Upper lobe of left lung (tissue), 6 donors: ENCODE results near the gene DNTT. TPM values are rescaled to one million over a fixed set of nuclear protein-coding genes. Genes with fewer than 3 reads are reported as not detected.

ENCODE experiments used
- ATAC-seq, 2 donors: fragments of 200-7000 bp; cut with Tn5 transposase; one replicate each; pipeline ENCODE4 v1.9.1; 2022; ENCODE audit warnings: mild to moderate bottlenecking in 2 of 2, moderate library complexity in 2 of 2; ENCODE audit not compliant: low FRiP score in 2 of 2
- DNase-seq, 2 donors: peaks; one replicate each; pipeline ENCODE4 v3.0.0-alpha.2; 2019 to 2020
- H3K27ac ChIP-seq, 4 donors: fragments of 200-600 bp; sonication (generic); one replicate each; pipeline ENCODE4 v1.5.1; 2016 to 2019
- H3K27me3 ChIP-seq, 4 donors: fragments of 200-600 bp; sonication (generic); one replicate each; pipeline ENCODE4 v1.5.1; 2017 to 2019
- H3K36me3 ChIP-seq, 4 donors: fragments of 200-600 bp; sonication (generic); one replicate each; pipeline ENCODE4 v1.5.1; 2016 to 2019
- H3K4me1 ChIP-seq, 4 donors: fragments of 200-600 bp; sonication (generic); one replicate each; pipeline ENCODE4 v1.5.1; 2018 to 2019
- H3K4me3 ChIP-seq, 4 donors: fragments of 200-600 bp; sonication (generic); one replicate each; pipeline ENCODE4 v1.5.1; 2017 to 2019; ENCODE audit warnings: mild to moderate bottlenecking in 2 of 4, moderate library complexity in 1 of 4
- H3K9me3 ChIP-seq, 4 donors: fragments of 200-600 bp; sonication (generic); one replicate each; pipeline ENCODE4 v1.5.1; 2018 to 2019
- EP300 ChIP-seq, 4 donors: sonication (generic); formaldehyde crosslinking; IDR thresholded peaks; one replicate each; pipeline ENCODE4 v1.5.1; 2017; ENCODE audit warnings: antibody characterized with exemption in 4 of 4, control low read depth in 2 of 4
- POLR2A ChIP-seq, 4 donors: fragments of 450-650 bp; IDR thresholded peaks; one replicate each; pipeline ENCODE4 v1.5.1; 2016 to 2017; ENCODE audit warnings: antibody characterized with exemption in 4 of 4, mild to moderate bottlenecking in 2 of 4
- POLR2AphosphoS5 ChIP-seq, 2 donors: sonication (generic); formaldehyde crosslinking; IDR thresholded peaks; one replicate each; pipeline ENCODE4 v1.5.1; 2017; ENCODE audit warnings: antibody characterized with exemption in 2 of 2
- WGBS, 2 donors: methylation state at CpG; one replicate each; pipeline ENCODE4 v1.1.5; 2017 to 2018; 5-methylcytosine and 5-hydroxymethylcytosine counted together
- total RNA-seq, 6 donors: library from RNA; depleted of rRNA in 4 of 6; stranded (reverse); fragments of >200 nt in 4 of 6; gene quantifications; one replicate each; pipeline versions ENCODE4 v1.1.0 to v1.2.1, GENCODE V29; 2016 to 2021
- TF ChIP-seq, protein P1 (sequence below), 6 experiments: fragments of 450-650 bp in 4 of 6; fragments of 200-600 bp in 2 of 6; sonication (generic) in 2 of 6; IDR thresholded peaks; one replicate each; pipeline ENCODE4 v1.5.1; 2016 to 2019; ENCODE audit warnings: antibody characterized with exemption in 6 of 6
- donor health status: DM: no; HTN: no; CAD: no; lungs with moderate emphysema.
- donor health status: DM: no; HTN: yes; CAD: no; lungs with severe emphysema.

The DNTT gene
- total RNA-seq, 6 donors from 2014 or later: not detected

DNA sequence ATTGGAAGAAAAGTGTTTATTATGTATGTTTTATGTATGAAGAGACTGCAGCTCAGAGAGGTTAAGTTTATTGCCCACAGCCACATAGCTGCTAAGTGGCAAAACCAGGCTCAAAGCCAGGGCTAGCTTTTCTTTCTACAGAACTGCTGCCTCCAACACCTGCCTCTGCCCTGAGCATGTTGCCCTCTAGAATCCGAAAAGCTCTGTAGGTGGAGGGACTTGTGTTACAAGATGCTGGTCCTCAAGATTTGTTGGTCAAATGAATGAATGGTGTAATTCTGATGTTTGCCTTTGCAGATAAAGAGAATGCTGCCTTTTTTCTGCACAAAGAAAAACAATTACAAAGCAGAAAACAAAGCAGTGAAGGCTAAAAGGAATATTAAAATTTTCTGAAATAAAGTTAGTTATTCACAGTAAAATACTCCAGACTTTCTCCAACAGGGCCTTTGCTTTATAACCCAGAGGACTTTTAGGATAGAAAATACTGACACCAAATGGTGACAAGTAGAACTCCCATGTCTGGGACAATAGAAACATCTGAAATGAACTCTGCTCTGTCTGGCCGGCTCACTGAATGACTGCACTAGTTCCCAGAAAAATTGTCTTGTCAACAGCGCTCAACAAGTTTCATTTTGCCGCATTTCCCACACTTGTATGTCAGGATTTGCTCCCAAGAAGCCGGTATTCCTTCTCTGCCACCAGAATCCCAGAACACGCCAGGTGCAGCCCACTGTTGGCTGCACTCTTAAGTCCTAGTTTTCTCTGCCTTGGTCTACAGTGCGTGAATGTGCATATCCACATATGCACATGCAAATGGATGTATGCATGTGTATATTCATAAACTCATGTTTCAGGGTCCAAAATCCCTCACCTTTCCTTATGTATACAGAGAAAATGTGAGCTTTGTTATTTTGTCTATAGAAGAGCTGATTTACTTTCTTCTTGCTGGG lies 11.0 kb upstream of the DNTT start:
- Histone ChIP-seq H3K4me1 (peaks cover 0 to 3% (median 0%) of the 10 kb centered on the region in 4 donors), H3K27me3 (no peaks in the 10 kb centered on the region), H3K27ac (no peak overlapping the region), H3K36me3 (no peaks in the 10 kb centered on the region), H3K9me3 (no peaks in the 10 kb centered on the region), H3K4me3 (no peak overlapping the region)
- DNase-seq (no peak), ATAC-seq (peak; percentile 64 to 85)
- 46 to 56% methylated on average over 7 of the region's 7 CpGs for WGBS, 2 donors
- TF ChIP-seq, protein P1, sequence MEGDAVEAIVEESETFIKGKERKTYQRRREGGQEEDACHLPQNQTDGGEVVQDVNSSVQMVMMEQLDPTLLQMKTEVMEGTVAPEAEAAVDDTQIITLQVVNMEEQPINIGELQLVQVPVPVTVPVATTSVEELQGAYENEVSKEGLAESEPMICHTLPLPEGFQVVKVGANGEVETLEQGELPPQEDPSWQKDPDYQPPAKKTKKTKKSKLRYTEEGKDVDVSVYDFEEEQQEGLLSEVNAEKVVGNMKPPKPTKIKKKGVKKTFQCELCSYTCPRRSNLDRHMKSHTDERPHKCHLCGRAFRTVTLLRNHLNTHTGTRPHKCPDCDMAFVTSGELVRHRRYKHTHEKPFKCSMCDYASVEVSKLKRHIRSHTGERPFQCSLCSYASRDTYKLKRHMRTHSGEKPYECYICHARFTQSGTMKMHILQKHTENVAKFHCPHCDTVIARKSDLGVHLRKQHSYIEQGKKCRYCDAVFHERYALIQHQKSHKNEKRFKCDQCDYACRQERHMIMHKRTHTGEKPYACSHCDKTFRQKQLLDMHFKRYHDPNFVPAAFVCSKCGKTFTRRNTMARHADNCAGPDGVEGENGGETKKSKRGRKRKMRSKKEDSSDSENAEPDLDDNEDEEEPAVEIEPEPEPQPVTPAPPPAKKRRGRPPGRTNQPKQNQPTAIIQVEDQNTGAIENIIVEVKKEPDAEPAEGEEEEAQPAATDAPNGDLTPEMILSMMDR (IDR thresholded peaks at IDR 0.05): peak in 5 of 6 experiments; percentile 44 to 66 (median 58)
- TF ChIP-seq POLR2AphosphoS5 (IDR thresholded peaks at IDR 0.05): no peak

- Histone ChIP-seq H3K27ac (no peak overlapping the region), H3K36me3 (no peaks in the 10 kb centered on the region), H3K9me3 (no peaks in the 10 kb centered on the region), H3K4me1 (no peaks in the 10 kb centered on the region), H3K27me3 (no peaks in the 10 kb centered on the region), H3K4me3 (no peak overlapping the region)
- TF ChIP-seq EP300 (IDR thresholded peaks at IDR 0.05) (no peak), POLR2AphosphoS5 (IDR thresholded peaks at IDR 0.05) (no peak), POLR2A (IDR thresholded peaks at IDR 0.05) (no peak)
- ATAC-seq: no peak
- 19 to 41% methylated on average over 4 of the region's 4 CpGs for WGBS, 2 donors
- DNase-seq: no peak
These were observed 8.8 kb upstream of the DNTT start for GRCh38 chr10:96295475-96295874.

DNA sequence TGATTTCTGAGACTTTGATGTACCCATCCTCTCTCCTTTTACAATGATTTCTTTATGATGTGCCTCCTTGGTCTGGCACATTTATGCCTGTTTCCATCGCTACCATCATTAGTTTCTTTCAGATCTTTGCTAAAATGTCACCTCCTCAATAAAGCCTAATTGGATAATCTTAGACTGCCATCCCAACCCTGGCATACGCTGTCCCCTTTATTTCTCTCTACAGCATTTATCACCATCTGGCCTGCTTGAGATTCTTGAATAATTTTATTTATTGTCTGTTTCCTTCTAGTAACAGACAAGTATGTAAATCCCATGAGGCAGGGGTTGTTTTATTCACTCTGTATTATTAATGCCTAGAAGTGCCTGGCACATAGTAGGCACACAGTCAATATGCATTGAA lies 6.7 kb upstream of the DNTT start:
- WGBS, 2 donors: 93 to 99% methylated on average over 2 of the region's 2 CpGs
- Histone ChIP-seq H3K4me1 (no peaks in the 10 kb centered on the region), H3K9me3 (no peaks in the 10 kb centered on the region), H3K4me3 (no peak overlapping the region), H3K27me3 (no peaks in the 10 kb centered on the region), H3K36me3 (no peaks in the 10 kb centered on the region), H3K27ac (no peak overlapping the region)
- no peak for ATAC-seq
- TF ChIP-seq POLR2AphosphoS5 (IDR thresholded peaks at IDR 0.05) (no peak), POLR2A (IDR thresholded peaks at IDR 0.05) (no peak), EP300 (IDR thresholded peaks at IDR 0.05) (no peak)
- TF ChIP-seq, protein P1 (IDR thresholded peaks at IDR 0.05): no peak
- no peak for DNase-seq

- WGBS, 2 donors: 84 to 85% methylated on average over 3 of the region's 3 CpGs
- Histone ChIP-seq H3K4me3 (no peak overlapping the region), H3K27ac (no peak overlapping the region), H3K27me3 (no peaks in the 10 kb centered on the region), H3K36me3 (no peaks in the 10 kb centered on the region), H3K9me3 (no peaks in the 10 kb centered on the region), H3K4me1 (no peaks in the 10 kb centered on the region)
- TF ChIP-seq, protein P1 (IDR thresholded peaks at IDR 0.05): no peak
- TF ChIP-seq POLR2AphosphoS5 (IDR thresholded peaks at IDR 0.05): no peak
- TF ChIP-seq POLR2A (IDR thresholded peaks at IDR 0.05): no peak
- no peak for TF ChIP-seq EP300 (IDR thresholded peaks at IDR 0.05)
- ATAC-seq: no peak
- no peak for DNase-seq
These were observed 5.9 kb upstream of the DNTT start for GRCh38 chr10:96298362-96298761.

DNA sequence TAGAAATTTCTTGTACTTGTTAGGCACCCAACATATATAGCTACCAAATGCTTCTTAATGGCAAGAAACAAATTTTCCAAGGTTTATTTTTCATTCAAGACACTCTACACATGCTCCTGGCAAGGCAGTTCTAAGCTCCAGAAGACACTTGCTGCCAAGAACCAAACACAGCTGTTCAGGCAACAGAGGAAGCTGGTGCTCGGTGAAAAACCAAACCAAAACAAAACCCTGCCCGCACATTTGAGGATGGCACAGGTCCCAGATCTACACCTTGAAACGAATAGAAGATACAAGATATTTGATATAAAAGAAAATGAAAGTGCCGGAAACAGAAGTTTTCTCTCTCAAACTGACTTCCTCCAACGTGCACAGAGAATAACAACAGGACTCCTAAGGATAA lies 4.9 kb upstream of the DNTT start:
- ATAC-seq: no peak
- DNase-seq: no peak
- WGBS, 2 donors: 14 to 31% methylated on average over 5 of the region's 5 CpGs

More for the DNA sequence above, 4.9 kb upstream of the DNTT start:
- Histone ChIP-seq H3K27me3 (no peaks in the 10 kb centered on the region), H3K4me3 (no peak overlapping the region), H3K9me3 (no peaks in the 10 kb centered on the region), H3K36me3 (no peaks in the 10 kb centered on the region), H3K4me1 (no peaks in the 10 kb centered on the region), H3K27ac (no peak overlapping the region)
- TF ChIP-seq EP300 (IDR thresholded peaks at IDR 0.05) (no peak), POLR2A (IDR thresholded peaks at IDR 0.05) (no peak), POLR2AphosphoS5 (IDR thresholded peaks at IDR 0.05) (no peak)
- TF ChIP-seq, protein P1 (IDR thresholded peaks at IDR 0.05): no peak
